CD14-positive monocyte (primary cell): ENCODE results near the gene MICU1. TPM values are rescaled to one million over a fixed set of nuclear protein-coding genes. Genes with fewer than 3 reads are reported as not detected.

ENCODE experiments used
- DNase-seq, 3 donors: peaks; one replicate each; pipeline ENCODE4 v3.0.0-alpha.2; 2011 to 2022
- H2AFZ ChIP-seq: 2 replicates; pipeline ENCODE4 v1.6.0; 2012; ENCODE audit warnings: mild to moderate bottlenecking, low read depth, low read length, inconsistent platforms; ENCODE audit not compliant: insufficient read depth, poor library complexity, severe bottlenecking
- H3K27ac ChIP-seq, 2 donors: 1 replicate in 1 of 2; 2 replicates in 1 of 2; pipeline ENCODE4 v1.5.1; 2012 to 2013; ENCODE audit warnings: low read length in 2 of 2, control low read depth in 1 of 2, inconsistent platforms in 1 of 2, low read depth in 1 of 2, mild to moderate bottlenecking in 1 of 2
- H3K27me3 ChIP-seq, 2 donors: one replicate each; pipeline versions ENCODE4 v1.6.0 to v1.6.1; 2011 to 2013; ENCODE audit warnings: low read length in 2 of 2; ENCODE audit not compliant: control insufficient read depth in 2 of 2, insufficient read depth in 2 of 2
- H3K36me3 ChIP-seq, 2 donors: replicated peaks in 1 of 2; 1 replicate in 1 of 2; 2 replicates in 1 of 2; pipeline versions ENCODE4 v1.5.1 to v1.6.1; 2012 to 2013; ENCODE audit warnings: low read length in 2 of 2, control low read depth in 1 of 2, inconsistent platforms in 1 of 2, mild to moderate bottlenecking in 1 of 2; ENCODE audit not compliant: insufficient read depth in 2 of 2, control insufficient read depth in 1 of 2
- H3K4me1 ChIP-seq, 2 donors: 1 replicate in 1 of 2; 2 replicates in 1 of 2; pipeline versions ENCODE4 v1.5.1 to v1.6.1; 2012 to 2013; ENCODE audit warnings: low read length in 2 of 2, control low read depth in 1 of 2, inconsistent platforms in 1 of 2, mild to moderate bottlenecking in 1 of 2, moderate library complexity in 1 of 2; ENCODE audit not compliant: insufficient read depth in 2 of 2, control insufficient read depth in 1 of 2
- H3K4me2 ChIP-seq: replicated peaks from 2 replicates; pipeline ENCODE3; 2012; ENCODE audit warnings: low read length, moderate library complexity, mild to moderate bottlenecking; ENCODE audit not compliant: poor library complexity, severe bottlenecking; ENCODE audit errors: extremely low read depth
- H3K4me3 ChIP-seq, 3 experiments: fragments of 200-600 bp in 1 of 3; sonication (generic) in 1 of 3; replicated peaks in 1 of 3; 1 replicate in 2 of 3; 2 replicates in 1 of 3; pipeline ENCODE4 v1.5.1; 2011 to 2013; ENCODE audit warnings: low read length in 3 of 3, mild to moderate bottlenecking in 3 of 3, control low read depth in 2 of 3, low read depth in 2 of 3, inconsistent platforms in 1 of 3, moderate library complexity in 1 of 3
- H3K79me2 ChIP-seq: 2 replicates; pipeline ENCODE4 v1.6.0; 2012; ENCODE audit warnings: mild to moderate bottlenecking, control low read depth, inconsistent platforms, low read length, moderate library complexity; ENCODE audit not compliant: insufficient read depth
- H3K9ac ChIP-seq: 2 replicates; pipeline ENCODE4 v1.6.0; 2017; ENCODE audit warnings: low read length, mild to moderate bottlenecking; ENCODE audit not compliant: insufficient read depth, poor library complexity, severe bottlenecking
- H3K9me3 ChIP-seq, 2 donors: replicated peaks in 1 of 2; 1 replicate in 1 of 2; 2 replicates in 1 of 2; pipeline versions ENCODE4 v1.5.1 to v1.6.1; 2012 to 2013; ENCODE audit warnings: low read length in 2 of 2, control low read depth in 1 of 2; ENCODE audit not compliant: control insufficient read depth in 1 of 2, insufficient read depth in 1 of 2
- H4K20me1 ChIP-seq: 2 replicates; pipeline ENCODE4 v1.6.0; 2012; ENCODE audit warnings: mild to moderate bottlenecking, low read length, control low read depth, moderate library complexity; ENCODE audit not compliant: insufficient read depth
- H3K27ac Mint-ChIP-seq, 7 donors: one replicate each; pipeline ENCODE4 v1.8.0; 2020; ENCODE audit warnings: mild to moderate bottlenecking in 7 of 7, mixed read lengths in 7 of 7, moderate library complexity in 6 of 7, inconsistent platforms in 2 of 7
- H3K27me3 Mint-ChIP-seq, 3 donors: one replicate each; pipeline ENCODE4 v1.8.0; 2021 to 2022; ENCODE audit warnings: low read depth in 3 of 3, mild to moderate bottlenecking in 3 of 3, mixed read lengths in 3 of 3, moderate library complexity in 3 of 3, inconsistent platforms in 1 of 3
- H3K36me3 Mint-ChIP-seq, 2 donors: one replicate each; pipeline ENCODE4 v1.8.0; 2020; ENCODE audit warnings: mixed read lengths in 2 of 2, inconsistent platforms in 1 of 2, mild to moderate bottlenecking in 1 of 2
- H3K4me1 Mint-ChIP-seq: one replicate; pipeline ENCODE4 v1.8.0; 2020; ENCODE audit warnings: mild to moderate bottlenecking, mixed read lengths
- H3K4me3 Mint-ChIP-seq, 2 donors: one replicate each; pipeline ENCODE4 v1.8.0; 2020; ENCODE audit warnings: mild to moderate bottlenecking in 2 of 2, mixed read lengths in 2 of 2, moderate library complexity in 1 of 2
- H3K9me3 Mint-ChIP-seq, 7 donors: one replicate each; pipeline ENCODE4 v1.8.0; 2020 to 2022; ENCODE audit warnings: mixed read lengths in 7 of 7, mild to moderate bottlenecking in 6 of 7, moderate library complexity in 6 of 7, inconsistent platforms in 2 of 7
- WGBS: methylation state at CpG from one replicate; pipeline ENCODE4 v1.1.5; 2013; ENCODE audit warnings: missing lambda C conversion rate; ENCODE audit not compliant: insufficient coverage; 5-methylcytosine and 5-hydroxymethylcytosine counted together
- intact Hi-C, 2 donors: fragments of 100-400 bp; cut with micrococcal nuclease; formaldehyde crosslinking; loops; one replicate each; pipeline versions ENCODE4 v1.15.0 to v1.15.1; 2023
- polyA plus RNA-seq, 3 donors: library from polyadenylated mRNA; depleted of rRNA in 1 of 3; unstranded in 2 of 3; stranded (reverse) in 1 of 3; fragments of 300-500 nt in 2 of 3; fragments of >200 nt in 1 of 3; fragmentation: Illumina TruSeq in 2 of 3; gene quantifications; 1 replicate in 2 of 3; 2 replicates in 1 of 3; pipeline ENCODE4 v1.2.3, GENCODE V29; 2012 to 2021
- TF ChIP-seq, protein P1 (sequence below): fragments of 200-600 bp; IDR thresholded peaks from one replicate; pipeline ENCODE4 v1.8.0; 2022; ENCODE audit warnings: antibody characterized with exemption, mild to moderate bottlenecking

Gene MICU1
- polyA plus RNA-seq, 3 donors = 51.1 to 76.4 (median 51.7) TPM

DNA sequence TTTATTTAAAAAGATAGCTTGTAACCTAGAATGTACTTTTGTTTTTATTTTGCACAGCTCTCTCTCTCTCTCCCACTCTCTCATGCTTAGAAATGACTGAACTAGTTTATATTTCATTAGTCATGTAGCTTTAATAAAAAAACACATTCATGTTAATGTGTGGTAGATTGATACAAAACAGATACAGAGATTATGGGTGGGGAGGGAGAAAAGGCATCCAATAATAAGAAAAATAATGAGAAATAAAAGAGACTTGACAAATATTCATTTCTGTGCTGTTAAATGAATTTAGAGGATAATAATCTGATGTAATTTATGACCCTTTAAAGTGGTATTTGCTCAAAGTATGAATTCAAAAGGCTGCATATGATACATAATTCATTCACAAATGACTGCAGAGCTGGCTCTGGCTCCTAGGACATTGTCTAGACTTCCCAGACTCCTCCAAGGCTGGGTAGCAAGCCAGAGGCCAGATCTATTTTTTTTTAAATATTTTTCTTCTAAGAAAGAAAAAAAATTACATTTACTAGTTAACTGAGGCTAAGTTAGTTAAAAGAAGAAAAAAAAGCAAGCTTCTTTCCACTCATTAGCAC lies 165.5 kb downstream of the MICU1 start:
- peaks cover 24 to 42% of the 10 kb centered on the region in 2 donors for H3K4me1 ChIP-seq
- H3K9me3 Mint-ChIP-seq = peaks cover 0 to 6% (median 0%) of the 10 kb centered on the region in 7 donors
- no peak overlapping the region for H2AFZ ChIP-seq
- peaks cover 0 to 35% of the 10 kb centered on the region in 2 donors for H3K36me3 ChIP-seq
- no peaks in the 10 kb centered on the region for H3K9me3 ChIP-seq
- no peak overlapping the region for H3K9ac ChIP-seq
- H3K27me3 ChIP-seq = no peaks in the 10 kb centered on the region
- peak overlapping the region in 1 of 2 donors; percentile 7 for H3K27ac ChIP-seq
- no peak for DNase-seq
- H3K79me2 ChIP-seq = no peaks in the 10 kb centered on the region
- TF ChIP-seq, protein P1, sequence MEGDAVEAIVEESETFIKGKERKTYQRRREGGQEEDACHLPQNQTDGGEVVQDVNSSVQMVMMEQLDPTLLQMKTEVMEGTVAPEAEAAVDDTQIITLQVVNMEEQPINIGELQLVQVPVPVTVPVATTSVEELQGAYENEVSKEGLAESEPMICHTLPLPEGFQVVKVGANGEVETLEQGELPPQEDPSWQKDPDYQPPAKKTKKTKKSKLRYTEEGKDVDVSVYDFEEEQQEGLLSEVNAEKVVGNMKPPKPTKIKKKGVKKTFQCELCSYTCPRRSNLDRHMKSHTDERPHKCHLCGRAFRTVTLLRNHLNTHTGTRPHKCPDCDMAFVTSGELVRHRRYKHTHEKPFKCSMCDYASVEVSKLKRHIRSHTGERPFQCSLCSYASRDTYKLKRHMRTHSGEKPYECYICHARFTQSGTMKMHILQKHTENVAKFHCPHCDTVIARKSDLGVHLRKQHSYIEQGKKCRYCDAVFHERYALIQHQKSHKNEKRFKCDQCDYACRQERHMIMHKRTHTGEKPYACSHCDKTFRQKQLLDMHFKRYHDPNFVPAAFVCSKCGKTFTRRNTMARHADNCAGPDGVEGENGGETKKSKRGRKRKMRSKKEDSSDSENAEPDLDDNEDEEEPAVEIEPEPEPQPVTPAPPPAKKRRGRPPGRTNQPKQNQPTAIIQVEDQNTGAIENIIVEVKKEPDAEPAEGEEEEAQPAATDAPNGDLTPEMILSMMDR = no peak
- peaks cover 24 to 49% of the 10 kb centered on the region in 2 donors for H3K36me3 Mint-ChIP-seq
- H3K4me2 ChIP-seq = no peak overlapping the region
- H4K20me1 ChIP-seq = no peaks in the 10 kb centered on the region
- no peak overlapping the region for H3K27ac Mint-ChIP-seq
- no peak overlapping the region for H3K4me3 ChIP-seq
- intact Hi-C loops = no loop called here
- H3K4me1 Mint-ChIP-seq = peaks cover 33% of the 10 kb centered on the region
- no peak overlapping the region for H3K4me3 Mint-ChIP-seq
- no peaks in the 10 kb centered on the region for H3K27me3 Mint-ChIP-seq

- intact Hi-C loops = no loop called here
- no peak overlapping the region for H3K4me3 Mint-ChIP-seq
- no peaks in the 10 kb centered on the region for H4K20me1 ChIP-seq
Observed at GRCh38 chr10:72459301-72459700, 166.6 kb downstream of the MICU1 start.

More at GRCh38 chr10:72459301-72459700, 166.6 kb downstream of the MICU1 start:
- H2AFZ ChIP-seq = no peak overlapping the region
- H3K9me3 ChIP-seq = no peaks in the 10 kb centered on the region
- Mint-ChIP-seq H3K27ac (peak overlapping the region in 2 of 7 donors; percentile 38 to 63), H3K36me3 (peaks cover 22 to 45% of the 10 kb centered on the region in 2 donors), H3K4me1 (peaks cover 33% of the 10 kb centered on the region), H3K9me3 (peaks cover 0 to 6% (median 0%) of the 10 kb centered on the region in 7 donors), H3K27me3 (no peaks in the 10 kb centered on the region)
- no peak overlapping the region for H3K9ac ChIP-seq
- DNase-seq = no peak
- TF ChIP-seq, protein P1 = no peak
- peak overlapping the region in 1 of 2 donors; percentile 33 for H3K27ac ChIP-seq
- H3K4me3 ChIP-seq = no peak overlapping the region
- WGBS = 17% methylated on average over 1 of the region's 3 CpGs
- peaks cover 24 to 43% of the 10 kb centered on the region in 2 donors for H3K4me1 ChIP-seq
- peaks cover 0 to 38% of the 10 kb centered on the region in 2 donors for H3K36me3 ChIP-seq
- H3K27me3 ChIP-seq = no peaks in the 10 kb centered on the region
- H3K4me2 ChIP-seq = no peak overlapping the region
- H3K79me2 ChIP-seq = no peaks in the 10 kb centered on the region
